SU-DHL-6 (cell line): ENCODE measurements around the gene FAP.

Experiments
- EZH2phosphoT487 ChIP-seq: fragments of 200-600 bp; sonication (generic), shearing (Covaris generic); conservative IDR thresholded peaks from 2 replicates; pipeline ENCODE4 v1.6.1; 2018; ENCODE audit warnings: mild to moderate bottlenecking, antibody characterized with exemption, low read length, moderate library complexity, mixed read lengths
- TF ChIP-seq, protein P1 (sequence below): fragments of 200-600 bp; sonication (generic); IDR thresholded peaks from one replicate; pipeline ENCODE4 v1.5.1; 2017; ENCODE audit warnings: antibody characterized with exemption, mild to moderate bottlenecking, low read length, moderate library complexity; ENCODE audit not compliant: insufficient read depth, poor library complexity, severe bottlenecking

- TF ChIP-seq EZH2phosphoT487: no peak
- TF ChIP-seq, protein P1, sequence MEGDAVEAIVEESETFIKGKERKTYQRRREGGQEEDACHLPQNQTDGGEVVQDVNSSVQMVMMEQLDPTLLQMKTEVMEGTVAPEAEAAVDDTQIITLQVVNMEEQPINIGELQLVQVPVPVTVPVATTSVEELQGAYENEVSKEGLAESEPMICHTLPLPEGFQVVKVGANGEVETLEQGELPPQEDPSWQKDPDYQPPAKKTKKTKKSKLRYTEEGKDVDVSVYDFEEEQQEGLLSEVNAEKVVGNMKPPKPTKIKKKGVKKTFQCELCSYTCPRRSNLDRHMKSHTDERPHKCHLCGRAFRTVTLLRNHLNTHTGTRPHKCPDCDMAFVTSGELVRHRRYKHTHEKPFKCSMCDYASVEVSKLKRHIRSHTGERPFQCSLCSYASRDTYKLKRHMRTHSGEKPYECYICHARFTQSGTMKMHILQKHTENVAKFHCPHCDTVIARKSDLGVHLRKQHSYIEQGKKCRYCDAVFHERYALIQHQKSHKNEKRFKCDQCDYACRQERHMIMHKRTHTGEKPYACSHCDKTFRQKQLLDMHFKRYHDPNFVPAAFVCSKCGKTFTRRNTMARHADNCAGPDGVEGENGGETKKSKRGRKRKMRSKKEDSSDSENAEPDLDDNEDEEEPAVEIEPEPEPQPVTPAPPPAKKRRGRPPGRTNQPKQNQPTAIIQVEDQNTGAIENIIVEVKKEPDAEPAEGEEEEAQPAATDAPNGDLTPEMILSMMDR: no peak
Observed at GRCh38 chr2:162215162-162215561, 28.1 kb downstream of the FAP start.
